Pons (tissue), 1 donor: ENCODE data around the gene IFT74.
A peak's percentile ranks its signal among the peaks of the same experiment; 100 is the strongest.

Experiments used
- DNase-seq: peaks from one replicate; pipeline ENCODE4 v3.0.0-alpha.2; 2016; ENCODE audit warnings: low spot score

IFT74 gene

GRCh38 chr9:26955921-26956859 is at the start of gene IFT74:
TSS of gene IFT74 (plus strand) at chr9:26956412. CDS start at chr9:26961968, 5,556 bp downstream.
- DNase-seq = peak; percentile 99

GRCh38 chr9:26913138-26913668 is 43.0 kb upstream of the IFT74 start:
- no peak for DNase-seq

GRCh38 chr9:26919698-26920097 is 36.5 kb upstream of the IFT74 start:
- no peak for DNase-seq

- DNase-seq = no peak
These were observed 30.6 kb upstream of the IFT74 start for GRCh38 chr9:26925609-26926008.

GRCh38 chr9:26928902-26929495 is 27.2 kb upstream of the IFT74 start:
- no peak for DNase-seq

- DNase-seq = no peak
These were observed 20.4 kb upstream of the IFT74 start for GRCh38 chr9:26935847-26936246.

- DNase-seq = no peak
These were observed 18.3 kb upstream of the IFT74 start for GRCh38 chr9:26937816-26938371.

- DNase-seq = no peak
These were observed 16.1 kb upstream of the IFT74 start for GRCh38 chr9:26939955-26940711.

- no peak for DNase-seq
These were observed 15.4 kb upstream of the IFT74 start for GRCh38 chr9:26940779-26941178.

GRCh38 chr9:26945591-26945990 is 10.6 kb upstream of the IFT74 start:
- no peak for DNase-seq

GRCh38 chr9:26946753-26947727 is 9.2 kb upstream of the IFT74 start, which contains the start of gene PLAA:
TSS of gene PLAA (minus strand) at chr9:26947242. CDS start at chr9:26947045, 197 bp downstream.
- DNase-seq = peak; percentile 86

- DNase-seq = no peak
These were observed 8.5 kb upstream of the IFT74 start for GRCh38 chr9:26947736-26948135.

- DNase-seq = no peak
These were observed 6.6 kb upstream of the IFT74 start for GRCh38 chr9:26949637-26950069.

GRCh38 chr9:26950521-26950920 is 5.7 kb upstream of the IFT74 start:
- DNase-seq = no peak

GRCh38 chr9:26951794-26952193 is 4.4 kb upstream of the IFT74 start:
- no peak for DNase-seq

- DNase-seq = peak; percentile 52
These were observed 2.1 kb upstream of the IFT74 start for GRCh38 chr9:26954050-26954508.

GRCh38 chr9:26955222-26955903 is 849 bp upstream of the IFT74 start:
- DNase-seq = peak; percentile 80

- no peak for DNase-seq
These were observed 635 bp downstream of the IFT74 start for GRCh38 chr9:26956860-26957233.

GRCh38 chr9:26971721-26972120 is 15.5 kb downstream of the IFT74 start:
- no peak for DNase-seq

GRCh38 chr9:26973989-26974388 is 17.8 kb downstream of the IFT74 start:
- DNase-seq = no peak
